Thymus (tissue), 14 donors: ENCODE results near the gene ASRGL1. TPM values are rescaled to one million over a fixed set of nuclear protein-coding genes. Genes with fewer than 3 reads are reported as not detected.

Source experiments
- DNase-seq, 9 donors: peaks; one replicate each; pipeline ENCODE4 v3.0.0-alpha.2; 2013; ENCODE audit warnings: low spot score in 9 of 9, low read depth in 6 of 9, missing footprints in 1 of 9
- H3K27ac ChIP-seq, 2 donors: one replicate each; pipeline ENCODE4 v1.5.1; 2013; ENCODE audit warnings: control low read depth in 1 of 2, low read depth in 1 of 2, low read length in 1 of 2, mild to moderate bottlenecking in 1 of 2, moderate library complexity in 1 of 2
- H3K27me3 ChIP-seq, 2 donors: one replicate each; pipeline ENCODE4 v1.5.1; 2013; ENCODE audit warnings: low read length in 1 of 2; ENCODE audit not compliant: control insufficient read depth in 2 of 2, insufficient read depth in 1 of 2
- H3K36me3 ChIP-seq, 2 donors: one replicate each; pipeline ENCODE4 v1.5.1; 2013; ENCODE audit warnings: low read length in 1 of 2, mild to moderate bottlenecking in 1 of 2, moderate library complexity in 1 of 2; ENCODE audit not compliant: control insufficient read depth in 2 of 2, insufficient read depth in 2 of 2
- H3K4me1 ChIP-seq, 2 donors: one replicate each; pipeline ENCODE4 v1.5.1; 2013; ENCODE audit warnings: low read length in 2 of 2; ENCODE audit not compliant: control insufficient read depth in 2 of 2, insufficient read depth in 2 of 2
- H3K4me3 ChIP-seq, 2 donors: one replicate each; pipeline ENCODE4 v1.5.1; 2013; ENCODE audit warnings: low read length in 2 of 2, control low read depth in 1 of 2, mild to moderate bottlenecking in 1 of 2
- H3K9me3 ChIP-seq, 2 donors: one replicate each; pipeline ENCODE4 v1.5.1; 2013; ENCODE audit warnings: low read length in 1 of 2, mild to moderate bottlenecking in 1 of 2; ENCODE audit not compliant: control insufficient read depth in 2 of 2, insufficient read depth in 1 of 2
- WGBS: extraction: QIAGEN DNeasy Blood & Tissue Kit; methylation state at CpG from one replicate; pipeline ENCODE4 v1.1.7; 2013; 5-methylcytosine and 5-hydroxymethylcytosine counted together
- long read RNA-seq, 10 donors: transcript quantifications; one replicate each; lab custom pipeline, GENCODE V29; 2026
- polyA plus RNA-seq: library from polyadenylated mRNA; stranded (reverse); fragments of 200-250 nt; gene quantifications from one replicate; pipeline ENCODE4 v1.2.3, GENCODE V29; 2013
- total RNA-seq: library from RNA; stranded (reverse); fragments of 120-200 nt; gene quantifications from one replicate; pipeline ENCODE4 v1.2.4, GENCODE V29; 2013
- donor health status: healthy.

The ASRGL1 gene
- total RNA-seq (12.3 TPM), polyA plus RNA-seq (6.0 TPM)
- long read RNA-seq, donor 1, result 0 reads
- long read RNA-seq, donor 2, result 0 reads
- long read RNA-seq, donor 3, transcript ASRGL1-201 (7 exons, 2,182 nt), result major isoform, 7 of 13 reads
- long read RNA-seq, donor 3, partial matches to known transcripts, result 0 of 13 reads
- long read RNA-seq, donor 3, other reads (novel, unspliced or antisense), result 0 of 13 reads
- long read RNA-seq, donor 4, partial matches to known transcripts, result 0 of 5 reads
- long read RNA-seq, donor 4, other reads (novel, unspliced or antisense), result 0 of 5 reads
- long read RNA-seq, donor 5, transcript ASRGL1-202 (7 exons, 2,270 nt), result major isoform, 6 of 14 reads
- long read RNA-seq, donor 5, partial matches to known transcripts, result 0 of 14 reads
- long read RNA-seq, donor 5, other reads (novel, unspliced or antisense), result 0 of 14 reads
- long read RNA-seq, donor 6, partial matches to known transcripts, result 0 of 6 reads
- long read RNA-seq, donor 6, other reads (novel, unspliced or antisense), result 0 of 6 reads
- long read RNA-seq, donor 7, partial matches to known transcripts, result 0 of 9 reads
- long read RNA-seq, donor 7, other reads (novel, unspliced or antisense), result 0 of 9 reads
- long read RNA-seq, donor 8, partial matches to known transcripts, result 0 of 1 reads
- long read RNA-seq, donor 8, other reads (novel, unspliced or antisense), result 0 of 1 reads
- long read RNA-seq, donor 9, partial matches to known transcripts, result 0 of 2 reads
- long read RNA-seq, donor 9, other reads (novel, unspliced or antisense), result 0 of 2 reads
- long read RNA-seq, donor 10, partial matches to known transcripts, result 0 of 6 reads
- long read RNA-seq, donor 10, other reads (novel, unspliced or antisense), result 0 of 6 reads

- 1% methylated on average over 98 of the region's 98 CpGs for WGBS
- Histone ChIP-seq H3K4me3 (peak within 1 kb of the TSS; percentile 63), H3K4me1 (peaks cover 0 to 8% of the 10 kb centered on the region in 2 donors), H3K9me3 (peaks cover 0 to 4% of the 10 kb centered on the region in 2 donors), H3K27me3 (peaks cover 2 to 43% of the 10 kb centered on the region in 2 donors), H3K36me3 (no peaks in the 10 kb centered on the region), H3K27ac (no peak within 1 kb of the TSS)
- peak in 7 of 9 donors; percentile 23 to 79 (median 49) for DNase-seq
These were observed at the start of gene ASRGL1 for GRCh38 chr11:62337303-62338181. Gene ASRGL1 (plus strand): TSS chr11:62337448. CDS start chr11:62337978, 530 bp downstream.

- Histone ChIP-seq H3K9me3 (no peaks in the 10 kb centered on the region), H3K36me3 (no peaks in the 10 kb centered on the region), H3K4me1 (no peaks in the 10 kb centered on the region), H3K27ac (no peak overlapping the region), H3K4me3 (no peak overlapping the region), H3K27me3 (peaks cover 0 to 3% of the 10 kb centered on the region in 2 donors)
- WGBS, result 56% methylated on average over 2 of the region's 2 CpGs
- peak in 2 of 9 donors; percentile 6 to 25 for DNase-seq
These were observed 41.7 kb upstream of the ASRGL1 start for GRCh38 chr11:62295504-62295903.

- Histone ChIP-seq H3K4me3 (no peak within 1 kb of the TSS), H3K36me3 (no peaks in the 10 kb centered on the region), H3K4me1 (no peaks in the 10 kb centered on the region), H3K27me3 (peaks cover 3% of the 10 kb centered on the region in 2 donors), H3K27ac (no peak within 1 kb of the TSS), H3K9me3 (no peaks in the 10 kb centered on the region)
- DNase-seq, result no peak
- WGBS, result 82% methylated on average over 7 of the region's 7 CpGs
These were observed 38.3 kb upstream of the ASRGL1 start, which contains the start of gene SCGB1D4 for GRCh38 chr11:62298975-62299374. Gene SCGB1D4 (minus strand): TSS chr11:62299075. CDS start chr11:62299010, 65 bp downstream.

GRCh38 chr11:62306227-62306626, 31.0 kb upstream of the ASRGL1 start:
- DNase-seq, result peak in 1 of 9 donors; percentile 8
- Histone ChIP-seq H3K4me1 (no peaks in the 10 kb centered on the region), H3K9me3 (no peaks in the 10 kb centered on the region), H3K27me3 (peaks cover 3 to 8% of the 10 kb centered on the region in 2 donors), H3K27ac (no peak overlapping the region), H3K4me3 (no peak overlapping the region), H3K36me3 (no peaks in the 10 kb centered on the region)
- WGBS, result 67% methylated on average over 6 of the region's 6 CpGs

- no peak overlapping the region for H3K27ac ChIP-seq
- H3K36me3 ChIP-seq, result no peaks in the 10 kb centered on the region
- no peak overlapping the region for H3K4me3 ChIP-seq
- H3K4me1 ChIP-seq, result no peaks in the 10 kb centered on the region
- peaks cover 0 to 26% of the 10 kb centered on the region in 2 donors for H3K27me3 ChIP-seq
- DNase-seq, result no peak
- no peaks in the 10 kb centered on the region for H3K9me3 ChIP-seq
These were observed 29.3 kb upstream of the ASRGL1 start for GRCh38 chr11:62307950-62308349.

GRCh38 chr11:62309991-62310390, 27.3 kb upstream of the ASRGL1 start:
- WGBS, result 42% methylated on average over 7 of the region's 7 CpGs
- Histone ChIP-seq H3K4me1 (no peaks in the 10 kb centered on the region), H3K27ac (no peak overlapping the region), H3K9me3 (no peaks in the 10 kb centered on the region), H3K4me3 (no peak overlapping the region), H3K27me3 (peaks cover 0 to 30% of the 10 kb centered on the region in 2 donors), H3K36me3 (no peaks in the 10 kb centered on the region)
- DNase-seq, result no peak

GRCh38 chr11:62315431-62315830, 21.8 kb upstream of the ASRGL1 start:
- peaks cover 0 to 28% of the 10 kb centered on the region in 2 donors for H3K27me3 ChIP-seq
- WGBS, result 97% methylated on average over 1 of the region's 1 CpG

GRCh38 chr11:62322524-62322923, 14.7 kb upstream of the ASRGL1 start:
- Histone ChIP-seq H3K4me3 (no peak overlapping the region), H3K36me3 (no peaks in the 10 kb centered on the region), H3K27ac (no peak overlapping the region), H3K9me3 (no peaks in the 10 kb centered on the region), H3K4me1 (no peaks in the 10 kb centered on the region), H3K27me3 (peaks cover 0 to 2% of the 10 kb centered on the region in 2 donors)
- DNase-seq, result no peak
- 88% methylated on average over 2 of the region's 2 CpGs for WGBS

More at GRCh38 chr11:62315431-62315830, 21.8 kb upstream of the ASRGL1 start:
- H3K4me1 ChIP-seq, result no peaks in the 10 kb centered on the region
- H3K9me3 ChIP-seq, result no peaks in the 10 kb centered on the region
- H3K36me3 ChIP-seq, result no peaks in the 10 kb centered on the region
- H3K4me3 ChIP-seq, result no peak overlapping the region
- no peak for DNase-seq
- H3K27ac ChIP-seq, result no peak overlapping the region
